ENCODE results near the gene TSPYL1. TPM values are rescaled to one million over a fixed set of nuclear protein-coding genes. Genes with fewer than 3 reads are reported as not detected.

Gene TSPYL1
- total and polyA plus RNA-seq, 10 of the 15 experiments (the other 5 are each of a cell fraction or from before 2014, with no cell fraction given) = 22.9 to 44.1 (median 27.0) TPM

DNA sequence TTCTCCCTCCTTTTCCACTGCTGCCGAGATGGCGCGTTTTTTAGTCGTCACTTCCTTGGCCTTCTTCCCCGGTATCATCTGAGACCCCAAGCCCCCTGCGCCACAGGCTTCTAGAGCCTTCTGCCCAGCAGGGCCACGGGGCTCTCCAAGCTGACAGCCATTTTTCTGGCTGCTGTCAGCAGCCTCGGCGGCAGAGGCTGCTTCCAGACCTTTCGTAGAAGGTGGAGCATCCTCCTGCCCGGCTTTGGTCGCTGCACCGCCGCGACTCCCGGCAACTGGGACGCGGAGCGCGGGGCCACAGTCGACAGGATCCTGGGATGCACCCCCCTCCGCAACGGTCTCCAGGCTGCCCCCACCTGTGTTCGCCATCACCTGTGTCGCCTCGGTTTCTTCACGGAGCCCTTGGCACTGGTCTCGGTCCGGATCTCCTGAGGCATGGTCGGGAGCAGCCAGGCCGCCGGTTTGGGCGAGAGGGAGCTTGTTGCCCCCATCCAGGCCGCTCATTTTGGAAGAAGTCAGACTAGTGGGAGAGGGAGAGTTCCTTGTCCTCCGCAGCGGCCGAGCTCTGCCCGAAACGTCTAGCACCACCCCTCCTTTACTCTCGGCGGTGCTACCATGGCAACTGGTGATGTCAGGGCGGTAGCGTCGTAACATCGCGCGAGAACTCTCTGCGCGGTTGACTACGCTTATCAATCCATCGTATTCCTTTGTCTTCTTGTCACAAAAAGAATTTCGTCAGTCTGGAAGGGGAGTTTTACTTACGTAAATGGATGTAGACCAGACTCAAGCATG lies 26.0 kb downstream of the TSPYL1 start, which contains the start of gene TSPYL4 (continued):
- TF ChIP-seq, protein P1, sequence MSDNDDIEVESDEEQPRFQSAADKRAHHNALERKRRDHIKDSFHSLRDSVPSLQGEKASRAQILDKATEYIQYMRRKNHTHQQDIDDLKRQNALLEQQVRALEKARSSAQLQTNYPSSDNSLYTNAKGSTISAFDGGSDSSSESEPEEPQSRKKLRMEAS (IDR thresholded peaks at IDR 0.05; ENCODE audit: low read depth, low read length) = no peak
- TF ChIP-seq LARP7 (IDR thresholded peaks at IDR 0.05) (no peak), SIN3A (IDR thresholded peaks at IDR 0.05; ENCODE audit: low read depth, low read length) (0 out of 2 replicates have a peak, but pooled peaks have one; percentile 34), NR2F1 (conservative IDR thresholded peaks at IDR 0.05) (no peak), BMI1 (IDR thresholded peaks at IDR 0.05; ENCODE audit: borderline replicate concordance) (peak; percentile 95), RAD51 (IDR thresholded peaks at IDR 0.05) (no peak), BHLHE40 (IDR thresholded peaks at IDR 0.05; ENCODE audit: borderline replicate concordance in 1 of 2, low read depth in 2 of 2, low read length in 1 of 2) (peak; percentile 4 to 39; a peak in 1 of 4 replicates), POU2F2 (IDR thresholded peaks at IDR 0.05; ENCODE audit: borderline replicate concordance, low read depth, low read length) (peak; percentile 46; the same call in 2 of the 3 replicates), PML (IDR thresholded peaks at IDR 0.05; ENCODE audit: low read length) (peak; percentile 95), ATF7 (IDR thresholded peaks at IDR 0.05; ENCODE audit: low read depth) (peak; percentile 71), NR2C1 (IDR thresholded peaks at IDR 0.05) (no peak), RCOR1 (conservative IDR thresholded peaks at IDR 0.05; ENCODE audit: low read depth, low read length) (peak; percentile 74; the same call in 1 of the 2 replicates), TCF3 (IDR thresholded peaks at IDR 0.05; ENCODE audit: borderline replicate concordance, insufficient read depth, low read depth, low read length) (no peak), SIX5 (IDR thresholded peaks at IDR 0.05; ENCODE audit: low read depth, low read length, severe bottlenecking) (no peak), IKZF2 (IDR thresholded peaks at IDR 0.05) (peak; percentile 13 to 20; a peak in 1 of 4 replicates), CREB1 (IDR thresholded peaks at IDR 0.05; ENCODE audit: low read depth) (peak; percentile 97), SMC3 (IDR thresholded peaks at IDR 0.05; ENCODE audit: borderline replicate concordance, low read length) (no peak), CREM (IDR thresholded peaks at IDR 0.05; ENCODE audit: low read depth) (peak; percentile 97), RFX5 (IDR thresholded peaks at IDR 0.05; ENCODE audit: low read depth, low read length) (peak; percentile 99), BRCA1 (IDR thresholded peaks at IDR 0.05; ENCODE audit: low read depth, low read length) (peak; percentile 71), NFIC (IDR thresholded peaks at IDR 0.05; ENCODE audit: low read depth, low read length) (no peak; the same call in 1 of the 2 replicates), YY1 (IDR thresholded peaks at IDR 0.05; ENCODE audit: low read depth, low read length) (peak; percentile 65), RUNX3 (IDR thresholded peaks at IDR 0.05; ENCODE audit: low read length) (peak; percentile 3)
- TF ChIP-seq, protein P2, sequence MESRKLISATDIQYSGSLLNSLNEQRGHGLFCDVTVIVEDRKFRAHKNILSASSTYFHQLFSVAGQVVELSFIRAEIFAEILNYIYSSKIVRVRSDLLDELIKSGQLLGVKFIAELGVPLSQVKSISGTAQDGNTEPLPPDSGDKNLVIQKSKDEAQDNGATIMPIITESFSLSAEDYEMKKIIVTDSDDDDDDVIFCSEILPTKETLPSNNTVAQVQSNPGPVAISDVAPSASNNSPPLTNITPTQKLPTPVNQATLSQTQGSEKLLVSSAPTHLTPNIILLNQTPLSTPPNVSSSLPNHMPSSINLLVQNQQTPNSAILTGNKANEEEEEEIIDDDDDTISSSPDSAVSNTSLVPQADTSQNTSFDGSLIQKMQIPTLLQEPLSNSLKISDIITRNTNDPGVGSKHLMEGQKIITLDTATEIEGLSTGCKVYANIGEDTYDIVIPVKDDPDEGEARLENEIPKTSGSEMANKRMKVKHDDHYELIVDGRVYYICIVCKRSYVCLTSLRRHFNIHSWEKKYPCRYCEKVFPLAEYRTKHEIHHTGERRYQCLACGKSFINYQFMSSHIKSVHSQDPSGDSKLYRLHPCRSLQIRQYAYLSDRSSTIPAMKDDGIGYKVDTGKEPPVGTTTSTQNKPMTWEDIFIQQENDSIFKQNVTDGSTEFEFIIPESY (IDR thresholded peaks at IDR 0.05) = no peak
- TF ChIP-seq, protein P3, sequence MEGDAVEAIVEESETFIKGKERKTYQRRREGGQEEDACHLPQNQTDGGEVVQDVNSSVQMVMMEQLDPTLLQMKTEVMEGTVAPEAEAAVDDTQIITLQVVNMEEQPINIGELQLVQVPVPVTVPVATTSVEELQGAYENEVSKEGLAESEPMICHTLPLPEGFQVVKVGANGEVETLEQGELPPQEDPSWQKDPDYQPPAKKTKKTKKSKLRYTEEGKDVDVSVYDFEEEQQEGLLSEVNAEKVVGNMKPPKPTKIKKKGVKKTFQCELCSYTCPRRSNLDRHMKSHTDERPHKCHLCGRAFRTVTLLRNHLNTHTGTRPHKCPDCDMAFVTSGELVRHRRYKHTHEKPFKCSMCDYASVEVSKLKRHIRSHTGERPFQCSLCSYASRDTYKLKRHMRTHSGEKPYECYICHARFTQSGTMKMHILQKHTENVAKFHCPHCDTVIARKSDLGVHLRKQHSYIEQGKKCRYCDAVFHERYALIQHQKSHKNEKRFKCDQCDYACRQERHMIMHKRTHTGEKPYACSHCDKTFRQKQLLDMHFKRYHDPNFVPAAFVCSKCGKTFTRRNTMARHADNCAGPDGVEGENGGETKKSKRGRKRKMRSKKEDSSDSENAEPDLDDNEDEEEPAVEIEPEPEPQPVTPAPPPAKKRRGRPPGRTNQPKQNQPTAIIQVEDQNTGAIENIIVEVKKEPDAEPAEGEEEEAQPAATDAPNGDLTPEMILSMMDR (IDR thresholded peaks at IDR 0.05 in 2 of 3, conservative IDR thresholded peaks at IDR 0.05 in 1 of 3; ENCODE audit: control insufficient read depth in 2 of 3, extremely low read depth in 1 of 3, insufficient read depth in 1 of 3, low read depth in 3 of 3, low read length in 3 of 3) = no peak
